Liver (tissue), 9 donors: ENCODE data around the gene HAPLN2. TPM values are rescaled to one million over a fixed set of nuclear protein-coding genes. Genes with fewer than 3 reads are reported as not detected.

Source experiments
- DNase-seq: peaks from one replicate; pipeline ENCODE4 v3.0.0-alpha.2; 2017; ENCODE audit warnings: low spot score
- H3K27ac ChIP-seq, 2 donors: one replicate each; pipeline ENCODE4 v1.7.0; 2013; ENCODE audit warnings: inconsistent platforms in 2 of 2, low read length in 2 of 2, control low read depth in 1 of 2, low read depth in 1 of 2, mild to moderate bottlenecking in 1 of 2
- H3K27me3 ChIP-seq, 4 donors: one replicate each; pipeline versions ENCODE4 v1.6.1 to v1.7.0; 2013; ENCODE audit warnings: low read length in 3 of 4, inconsistent platforms in 1 of 4, mild to moderate bottlenecking in 1 of 4, moderate library complexity in 1 of 4; ENCODE audit not compliant: control insufficient read depth in 4 of 4, insufficient read depth in 4 of 4
- H3K36me3 ChIP-seq, 4 donors: one replicate each; pipeline versions ENCODE4 v1.6.1 to v1.7.0; 2013; ENCODE audit warnings: low read length in 3 of 4, mild to moderate bottlenecking in 3 of 4, low read depth in 1 of 4, moderate library complexity in 1 of 4; ENCODE audit not compliant: control insufficient read depth in 4 of 4, insufficient read depth in 3 of 4
- H3K4me1 ChIP-seq, 4 donors: one replicate each; pipeline versions ENCODE4 v1.6.1 to v1.7.0; 2013; ENCODE audit warnings: low read length in 3 of 4, mild to moderate bottlenecking in 3 of 4, moderate library complexity in 1 of 4; ENCODE audit not compliant: control insufficient read depth in 4 of 4, insufficient read depth in 4 of 4
- H3K4me3 ChIP-seq, 3 donors: one replicate each; pipeline versions ENCODE4 v1.6.1 to v1.7.0; 2013; ENCODE audit warnings: low read length in 3 of 3, control low read depth in 1 of 3, low read depth in 1 of 3, mild to moderate bottlenecking in 1 of 3
- H3K9ac ChIP-seq, 2 donors: one replicate each; pipeline ENCODE4 v1.7.0; 2013; ENCODE audit warnings: low read length in 2 of 2, mild to moderate bottlenecking in 2 of 2, moderate library complexity in 2 of 2, control low read depth in 1 of 2, low read depth in 1 of 2
- H3K9me3 ChIP-seq, 4 donors: one replicate each; pipeline versions ENCODE4 v1.6.1 to v1.7.0; 2013; ENCODE audit warnings: low read length in 3 of 4; ENCODE audit not compliant: control insufficient read depth in 4 of 4
- ATF3 ChIP-seq: IDR thresholded peaks from 2 replicates; pipeline ENCODE4 v1.6.1; 2016; ENCODE audit warnings: antibody characterized with exemption
- EGR1 ChIP-seq, 2 donors: IDR thresholded peaks; 2 replicates each; pipeline ENCODE4 v1.6.1; 2016 to 2018; ENCODE audit warnings: antibody characterized with exemption in 2 of 2, low read depth in 2 of 2
- FOXA1 ChIP-seq: IDR thresholded peaks from 2 replicates; pipeline ENCODE4 v1.6.1; 2016; ENCODE audit warnings: antibody characterized with exemption
- GABPA ChIP-seq, 2 donors: IDR thresholded peaks in 1 of 2; conservative IDR thresholded peaks in 1 of 2; 2 replicates each; pipeline ENCODE4 v1.6.1; 2016; ENCODE audit warnings: antibody characterized with exemption in 2 of 2, mild to moderate bottlenecking in 1 of 2, moderate library complexity in 1 of 2
- HNF4G ChIP-seq: IDR thresholded peaks from 2 replicates; pipeline ENCODE4 v1.6.1; 2016; ENCODE audit warnings: antibody characterized with exemption
- JUND ChIP-seq, 2 donors: IDR thresholded peaks; 2 replicates each; pipeline ENCODE4 v1.6.1; 2016; ENCODE audit warnings: antibody characterized with exemption in 2 of 2
- NR2F2 ChIP-seq: IDR thresholded peaks from 2 replicates; pipeline ENCODE4 v1.6.1; 2016; ENCODE audit warnings: antibody characterized with exemption
- RAD21 ChIP-seq, 2 donors: IDR thresholded peaks; 2 replicates each; pipeline ENCODE4 v1.6.1; 2016; ENCODE audit warnings: antibody characterized with exemption in 2 of 2, mild to moderate bottlenecking in 2 of 2
- RXRA ChIP-seq, 2 donors: IDR thresholded peaks; 2 replicates each; pipeline ENCODE4 v1.6.1; 2017 to 2018; ENCODE audit warnings: antibody characterized with exemption in 2 of 2, mild to moderate bottlenecking in 1 of 2
- SP1 ChIP-seq: IDR thresholded peaks from 2 replicates; pipeline ENCODE4 v1.6.1; 2018; ENCODE audit warnings: antibody characterized with exemption, mild to moderate bottlenecking
- YY1 ChIP-seq: IDR thresholded peaks from 2 replicates; pipeline ENCODE4 v1.6.1; 2016; ENCODE audit warnings: antibody characterized with exemption, mild to moderate bottlenecking
- WGBS: extraction: QIAGEN DNeasy Blood & Tissue Kit; methylation state at CpG from one replicate; pipeline ENCODE4 v1.1.7; 2013; 5-methylcytosine and 5-hydroxymethylcytosine counted together
- polyA plus RNA-seq, 2 donors: library from polyadenylated mRNA; stranded (reverse) in 1 of 2; unstranded in 1 of 2; fragments of 200-250 nt in 1 of 2; fragments of >200 nt in 1 of 2; fragmentation: Nextera tagmentation in 1 of 2; extraction: Ambion mirVana in 1 of 2; gene quantifications; one replicate each; pipeline versions ENCODE4 v1.2.1 to v1.2.3, GENCODE V29; 2013 to 2015
- total RNA-seq, 2 donors: library from RNA; depleted of rRNA; stranded (reverse); fragments of >200 nt; gene quantifications; one replicate each; pipeline ENCODE4 v1.2.3, GENCODE V29; 2014
- TF ChIP-seq, protein P1 (sequence below): fragments of 150-350 bp; IDR thresholded peaks from 2 replicates; pipeline ENCODE4 v1.5.1; 2017; ENCODE audit warnings: improper control_type of control experiment, low read depth, low read length; ENCODE audit not compliant: missing input control
- TF ChIP-seq, protein P2 (sequence below): IDR thresholded peaks from 2 replicates; pipeline ENCODE4 v1.6.1; 2016; ENCODE audit warnings: antibody characterized with exemption, mild to moderate bottlenecking
- TF ChIP-seq, protein P3 (sequence below): IDR thresholded peaks from 2 replicates; pipeline ENCODE4 v1.6.1; 2016; ENCODE audit warnings: antibody characterized with exemption
- donor health status: healthy.
- donor health status: healthy.
- donor health status: healthy.
- donor health status: healthy.
- donor health status: healthy.

The HAPLN2 gene
- total and polyA plus RNA-seq, 4 donors = 0.03 to 0.08 TPM; not detected in 2

DNA sequence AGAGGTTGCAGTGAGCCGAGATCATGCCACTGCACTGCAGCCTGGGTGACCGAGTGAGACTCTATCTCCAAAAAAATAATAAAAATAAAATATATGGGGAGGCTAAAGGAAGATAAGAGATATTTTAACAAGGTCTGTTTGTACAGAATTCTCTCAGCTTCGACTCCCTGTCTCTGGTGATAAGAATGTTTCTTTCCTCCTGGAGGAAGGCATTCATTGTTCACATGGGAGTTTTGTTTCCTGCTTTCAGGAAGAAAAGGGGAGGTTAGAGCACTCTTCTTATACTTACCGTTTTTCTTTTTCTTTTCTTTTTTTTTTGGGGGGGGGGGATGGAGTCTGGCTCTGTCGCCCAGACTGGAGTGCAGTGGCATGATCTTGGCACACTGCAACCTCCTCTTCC is 29.7 kb upstream of the HAPLN2 start:
- Histone ChIP-seq H3K9me3 (no peaks in the 10 kb centered on the region), H3K4me1 (peaks cover 3 to 15% (median 9%) of the 10 kb centered on the region in 4 donors), H3K9ac (no peak overlapping the region), H3K27me3 (peaks cover 0 to 2% (median 0%) of the 10 kb centered on the region in 4 donors), H3K27ac (no peak overlapping the region), H3K4me3 (no peak overlapping the region), H3K36me3 (peaks cover 0 to 7% (median 3%) of the 10 kb centered on the region in 4 donors)
- no peak for TF ChIP-seq YY1
- TF ChIP-seq ATF3 = no peak
- no peak for TF ChIP-seq HNF4G
- TF ChIP-seq, protein P1, sequence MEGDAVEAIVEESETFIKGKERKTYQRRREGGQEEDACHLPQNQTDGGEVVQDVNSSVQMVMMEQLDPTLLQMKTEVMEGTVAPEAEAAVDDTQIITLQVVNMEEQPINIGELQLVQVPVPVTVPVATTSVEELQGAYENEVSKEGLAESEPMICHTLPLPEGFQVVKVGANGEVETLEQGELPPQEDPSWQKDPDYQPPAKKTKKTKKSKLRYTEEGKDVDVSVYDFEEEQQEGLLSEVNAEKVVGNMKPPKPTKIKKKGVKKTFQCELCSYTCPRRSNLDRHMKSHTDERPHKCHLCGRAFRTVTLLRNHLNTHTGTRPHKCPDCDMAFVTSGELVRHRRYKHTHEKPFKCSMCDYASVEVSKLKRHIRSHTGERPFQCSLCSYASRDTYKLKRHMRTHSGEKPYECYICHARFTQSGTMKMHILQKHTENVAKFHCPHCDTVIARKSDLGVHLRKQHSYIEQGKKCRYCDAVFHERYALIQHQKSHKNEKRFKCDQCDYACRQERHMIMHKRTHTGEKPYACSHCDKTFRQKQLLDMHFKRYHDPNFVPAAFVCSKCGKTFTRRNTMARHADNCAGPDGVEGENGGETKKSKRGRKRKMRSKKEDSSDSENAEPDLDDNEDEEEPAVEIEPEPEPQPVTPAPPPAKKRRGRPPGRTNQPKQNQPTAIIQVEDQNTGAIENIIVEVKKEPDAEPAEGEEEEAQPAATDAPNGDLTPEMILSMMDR = no peak
- no peak for TF ChIP-seq RAD21 (IDR thresholded peaks at IDR 0.05)
- no peak for TF ChIP-seq JUND (IDR thresholded peaks at IDR 0.05)
- no peak for TF ChIP-seq NR2F2
- TF ChIP-seq FOXA1 = no peak
- no peak for TF ChIP-seq SP1
- TF ChIP-seq GABPA (IDR thresholded peaks at IDR 0.05 in 1 of 2, conservative IDR thresholded peaks at IDR 0.05 in 1 of 2) = no peak
- TF ChIP-seq RXRA (IDR thresholded peaks at IDR 0.05) = no peak
- no peak for TF ChIP-seq EGR1 (IDR thresholded peaks at IDR 0.05; ENCODE audit: low read depth in 2 of 2)
- TF ChIP-seq, protein P2, sequence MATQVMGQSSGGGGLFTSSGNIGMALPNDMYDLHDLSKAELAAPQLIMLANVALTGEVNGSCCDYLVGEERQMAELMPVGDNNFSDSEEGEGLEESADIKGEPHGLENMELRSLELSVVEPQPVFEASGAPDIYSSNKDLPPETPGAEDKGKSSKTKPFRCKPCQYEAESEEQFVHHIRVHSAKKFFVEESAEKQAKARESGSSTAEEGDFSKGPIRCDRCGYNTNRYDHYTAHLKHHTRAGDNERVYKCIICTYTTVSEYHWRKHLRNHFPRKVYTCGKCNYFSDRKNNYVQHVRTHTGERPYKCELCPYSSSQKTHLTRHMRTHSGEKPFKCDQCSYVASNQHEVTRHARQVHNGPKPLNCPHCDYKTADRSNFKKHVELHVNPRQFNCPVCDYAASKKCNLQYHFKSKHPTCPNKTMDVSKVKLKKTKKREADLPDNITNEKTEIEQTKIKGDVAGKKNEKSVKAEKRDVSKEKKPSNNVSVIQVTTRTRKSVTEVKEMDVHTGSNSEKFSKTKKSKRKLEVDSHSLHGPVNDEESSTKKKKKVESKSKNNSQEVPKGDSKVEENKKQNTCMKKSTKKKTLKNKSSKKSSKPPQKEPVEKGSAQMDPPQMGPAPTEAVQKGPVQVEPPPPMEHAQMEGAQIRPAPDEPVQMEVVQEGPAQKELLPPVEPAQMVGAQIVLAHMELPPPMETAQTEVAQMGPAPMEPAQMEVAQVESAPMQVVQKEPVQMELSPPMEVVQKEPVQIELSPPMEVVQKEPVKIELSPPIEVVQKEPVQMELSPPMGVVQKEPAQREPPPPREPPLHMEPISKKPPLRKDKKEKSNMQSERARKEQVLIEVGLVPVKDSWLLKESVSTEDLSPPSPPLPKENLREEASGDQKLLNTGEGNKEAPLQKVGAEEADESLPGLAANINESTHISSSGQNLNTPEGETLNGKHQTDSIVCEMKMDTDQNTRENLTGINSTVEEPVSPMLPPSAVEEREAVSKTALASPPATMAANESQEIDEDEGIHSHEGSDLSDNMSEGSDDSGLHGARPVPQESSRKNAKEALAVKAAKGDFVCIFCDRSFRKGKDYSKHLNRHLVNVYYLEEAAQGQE = no peak
- DNase-seq = no peak
- WGBS = 68% methylated on average over 5 of the region's 5 CpGs

DNA sequence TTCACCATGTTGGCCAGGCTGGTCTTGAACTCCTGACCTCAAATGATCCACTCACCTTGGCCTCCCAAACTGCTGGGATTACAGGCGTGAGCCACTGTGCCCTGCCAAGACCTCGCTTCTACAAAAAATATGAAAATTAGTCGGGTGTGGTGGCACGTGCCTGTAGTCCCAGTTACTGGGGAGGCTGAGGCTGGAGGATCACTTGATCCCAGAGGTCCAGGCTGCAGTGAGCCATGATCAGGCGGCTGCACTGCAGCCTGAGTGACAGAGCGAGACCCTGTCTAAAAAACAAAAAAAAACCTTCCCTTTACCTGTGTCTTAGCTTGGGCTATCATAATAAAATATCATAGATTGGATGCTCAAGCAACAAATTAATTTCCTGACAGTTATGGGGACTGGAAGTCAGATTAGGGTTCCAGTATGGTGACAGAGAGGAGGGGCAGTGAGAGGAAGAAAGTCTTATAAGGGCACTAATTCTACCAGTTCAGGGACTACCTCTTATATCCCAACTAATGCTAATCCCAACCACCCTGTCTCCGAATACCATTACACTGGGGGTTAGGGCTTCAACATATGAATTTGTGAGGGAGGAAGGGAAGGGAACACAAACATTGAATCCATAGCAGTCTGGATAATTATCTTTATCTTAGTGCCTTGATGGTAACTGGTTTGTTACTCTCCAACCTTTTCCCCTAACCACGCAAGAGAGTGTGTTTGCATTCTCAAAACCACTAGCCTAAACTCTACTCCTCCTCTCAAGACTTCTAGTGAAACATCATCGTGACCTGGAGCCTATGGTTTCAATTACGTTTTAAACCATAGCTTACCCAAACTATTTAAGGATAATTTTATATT is 28.7 kb upstream of the HAPLN2 start:
- Histone ChIP-seq H3K4me3 (no peak overlapping the region), H3K9me3 (no peaks in the 10 kb centered on the region), H3K9ac (no peak overlapping the region), H3K36me3 (peaks cover 0 to 13% (median 8%) of the 10 kb centered on the region in 4 donors), H3K27ac (no peak overlapping the region), H3K27me3 (no peaks in the 10 kb centered on the region), H3K4me1 (peaks cover 3 to 15% (median 9%) of the 10 kb centered on the region in 4 donors)
- TF ChIP-seq, protein P3, sequence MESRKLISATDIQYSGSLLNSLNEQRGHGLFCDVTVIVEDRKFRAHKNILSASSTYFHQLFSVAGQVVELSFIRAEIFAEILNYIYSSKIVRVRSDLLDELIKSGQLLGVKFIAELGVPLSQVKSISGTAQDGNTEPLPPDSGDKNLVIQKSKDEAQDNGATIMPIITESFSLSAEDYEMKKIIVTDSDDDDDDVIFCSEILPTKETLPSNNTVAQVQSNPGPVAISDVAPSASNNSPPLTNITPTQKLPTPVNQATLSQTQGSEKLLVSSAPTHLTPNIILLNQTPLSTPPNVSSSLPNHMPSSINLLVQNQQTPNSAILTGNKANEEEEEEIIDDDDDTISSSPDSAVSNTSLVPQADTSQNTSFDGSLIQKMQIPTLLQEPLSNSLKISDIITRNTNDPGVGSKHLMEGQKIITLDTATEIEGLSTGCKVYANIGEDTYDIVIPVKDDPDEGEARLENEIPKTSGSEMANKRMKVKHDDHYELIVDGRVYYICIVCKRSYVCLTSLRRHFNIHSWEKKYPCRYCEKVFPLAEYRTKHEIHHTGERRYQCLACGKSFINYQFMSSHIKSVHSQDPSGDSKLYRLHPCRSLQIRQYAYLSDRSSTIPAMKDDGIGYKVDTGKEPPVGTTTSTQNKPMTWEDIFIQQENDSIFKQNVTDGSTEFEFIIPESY = no peak
- WGBS = 89% methylated on average over 10 of the region's 10 CpGs
- DNase-seq = no peak
